Measurements from ENCODE around the gene SLC25A23. TPM values are rescaled to one million over a fixed set of nuclear protein-coding genes. Genes with fewer than 3 reads are reported as not detected.
"Not testable (repeated sequence)": the region's sequence is repeated elsewhere in the genome, so short reads cannot be mapped to it uniquely, and the experiment has no call there.

SLC25A23 gene
- total RNA-seq, 1 donor = 22.8 TPM

- H3K27ac ChIP-seq (ENCODE audit: low read depth, low read length) = no peak overlapping the region
- peak; percentile 51 for DNase-seq (ENCODE audit: insufficient read length, low spot score, missing footprints)
- no peak overlapping the region for H3K4me3 ChIP-seq (ENCODE audit: insufficient read depth, low read length)
- peaks cover 2% of the 10 kb centered on the region for H3K27me3 ChIP-seq (ENCODE audit: insufficient read depth, low read length)
- no peak overlapping the region for H3K4me2 ChIP-seq (ENCODE audit: insufficient read depth, low read length)
- no peak overlapping the region for H2AFZ ChIP-seq (ENCODE audit: low read length)
- H3K4me1 ChIP-seq (ENCODE audit: insufficient read depth, low read length) = no peaks in the 10 kb centered on the region
- no peaks in the 10 kb centered on the region for H3K36me3 ChIP-seq (ENCODE audit: insufficient read depth, low read length)
- no peaks in the 10 kb centered on the region for H3K79me2 ChIP-seq (ENCODE audit: insufficient read depth, low read length)
- no peak for TF ChIP-seq CTCF (IDR thresholded peaks at IDR 0.05; ENCODE audit: extremely low read depth, low read depth, low read length)
- no peaks in the 10 kb centered on the region for H4K20me1 ChIP-seq (ENCODE audit: insufficient read depth, low read length)
- no peaks in the 10 kb centered on the region for H3K9me3 ChIP-seq (ENCODE audit: low read depth, low read length)
Observed at GRCh38 chr19:6429419-6430221, 30.0 kb downstream of the SLC25A23 start.

- H4K20me1 ChIP-seq (ENCODE audit: insufficient read depth, low read length); H3K27ac ChIP-seq (ENCODE audit: low read depth, low read length); H3K4me2 ChIP-seq (ENCODE audit: insufficient read depth, low read length); DNase-seq (ENCODE audit: insufficient read length, low spot score, missing footprints); H2AFZ ChIP-seq (ENCODE audit: low read length); H3K79me2 ChIP-seq (ENCODE audit: insufficient read depth, low read length); H3K4me1 ChIP-seq (ENCODE audit: insufficient read depth, low read length); H3K36me3 ChIP-seq (ENCODE audit: insufficient read depth, low read length); H3K27me3 ChIP-seq (ENCODE audit: insufficient read depth, low read length); H3K4me3 ChIP-seq (ENCODE audit: insufficient read depth, low read length); H3K9me3 ChIP-seq (ENCODE audit: low read depth, low read length): not testable (repeated sequence)
Observed at GRCh38 chr19:6428692-6429418, 30.7 kb downstream of the SLC25A23 start.

GRCh38 chr19:6427131-6427530, 32.5 kb downstream of the SLC25A23 start:
- Histone ChIP-seq H3K79me2 (ENCODE audit: insufficient read depth, low read length) (peaks cover 22% of the 10 kb centered on the region), H3K4me2 (ENCODE audit: insufficient read depth, low read length) (no peak overlapping the region), H3K4me1 (ENCODE audit: insufficient read depth, low read length) (peaks cover 5% of the 10 kb centered on the region), H3K36me3 (ENCODE audit: insufficient read depth, low read length) (peaks cover 6% of the 10 kb centered on the region), H4K20me1 (ENCODE audit: insufficient read depth, low read length) (peaks cover 19% of the 10 kb centered on the region), H2AFZ (ENCODE audit: low read length) (no peak overlapping the region), H3K9me3 (ENCODE audit: low read depth, low read length) (no peaks in the 10 kb centered on the region), H3K27me3 (ENCODE audit: insufficient read depth, low read length) (peaks cover 2% of the 10 kb centered on the region), H3K27ac (ENCODE audit: low read depth, low read length) (no peak overlapping the region), H3K4me3 (ENCODE audit: insufficient read depth, low read length) (no peak overlapping the region)
- TF ChIP-seq CTCF (IDR thresholded peaks at IDR 0.05; ENCODE audit: extremely low read depth, low read depth, low read length) = no peak
- peak; percentile 64 for DNase-seq (ENCODE audit: insufficient read length, low spot score, missing footprints)

GRCh38 chr19:6425732-6426620, 33.6 kb downstream of the SLC25A23 start:
- peak overlapping the region; percentile 2 for H3K4me2 ChIP-seq (ENCODE audit: insufficient read depth, low read length)

More at GRCh38 chr19:6425732-6426620, 33.6 kb downstream of the SLC25A23 start:
- Histone ChIP-seq H3K4me3 (ENCODE audit: insufficient read depth, low read length) (no peak overlapping the region), H3K36me3 (ENCODE audit: insufficient read depth, low read length) (peaks cover 18% of the 10 kb centered on the region), H3K9me3 (ENCODE audit: low read depth, low read length) (no peaks in the 10 kb centered on the region), H4K20me1 (ENCODE audit: insufficient read depth, low read length) (peaks cover 31% of the 10 kb centered on the region), H2AFZ (ENCODE audit: low read length) (peak overlapping the region; percentile 87), H3K79me2 (ENCODE audit: insufficient read depth, low read length) (peaks cover 33% of the 10 kb centered on the region), H3K27me3 (ENCODE audit: insufficient read depth, low read length) (no peaks in the 10 kb centered on the region), H3K27ac (ENCODE audit: low read depth, low read length) (peak overlapping the region; percentile 40), H3K4me1 (ENCODE audit: insufficient read depth, low read length) (peaks cover 5% of the 10 kb centered on the region)
- DNase-seq (ENCODE audit: insufficient read length, low spot score, missing footprints) = peak; percentile 45
- TF ChIP-seq CTCF (IDR thresholded peaks at IDR 0.05; ENCODE audit: extremely low read depth, low read depth, low read length) = no peak

All from osteoblast (primary cell).